HG03039 (cell line): ENCODE results near the gene MUC5AC.
"Not testable (repeated sequence)": the region's sequence is repeated elsewhere in the genome, so short reads cannot be mapped to it uniquely, and the experiment has no call there.

Source experiments
- ATAC-seq: cut with Tn5 transposase; IDR thresholded peaks from one replicate; pipeline ENCODE4 v1.9.1; 2021; ENCODE audit warnings: mild to moderate bottlenecking, moderate library complexity; ENCODE audit not compliant: unreplicated experiment

MUC5AC gene

GRCh38 chr11:1176224-1177019 lies 18.7 kb downstream of the MUC5AC start:
- ATAC-seq, result no peak

GRCh38 chr11:1177020-1177770 lies 19.4 kb downstream of the MUC5AC start:
- ATAC-seq, result no peak

GRCh38 chr11:1177771-1178090 lies 20.0 kb downstream of the MUC5AC start:
- no peak for ATAC-seq

GRCh38 chr11:1178201-1178885 lies 20.6 kb downstream of the MUC5AC start:
- ATAC-seq, result no peak

- no peak for ATAC-seq
Observed at GRCh38 chr11:1178906-1179305, 21.2 kb downstream of the MUC5AC start.

GRCh38 chr11:1179641-1180040 lies 21.9 kb downstream of the MUC5AC start:
- ATAC-seq, result no peak

- no peak for ATAC-seq
Observed at GRCh38 chr11:1180171-1180570, 22.4 kb downstream of the MUC5AC start.

- ATAC-seq, result no peak
Observed at GRCh38 chr11:1180947-1181391, 23.2 kb downstream of the MUC5AC start.

GRCh38 chr11:1181420-1181819 lies 23.7 kb downstream of the MUC5AC start:
- ATAC-seq, result no peak

- no peak for ATAC-seq
Observed at GRCh38 chr11:1181853-1182535, 24.2 kb downstream of the MUC5AC start.

- ATAC-seq, result not testable (repeated sequence)
Observed at GRCh38 chr11:1184139-1184538, 26.4 kb downstream of the MUC5AC start.

GRCh38 chr11:1188451-1189130 lies 30.8 kb downstream of the MUC5AC start:
- not testable (repeated sequence) for ATAC-seq

GRCh38 chr11:1189816-1190215 lies 32.1 kb downstream of the MUC5AC start:
- ATAC-seq, result not testable (repeated sequence)

- ATAC-seq, result not testable (repeated sequence)
Observed at GRCh38 chr11:1191786-1192470, 34.2 kb downstream of the MUC5AC start.

- no peak for ATAC-seq
Observed at GRCh38 chr11:1192741-1193325, 35.1 kb downstream of the MUC5AC start.

GRCh38 chr11:1193326-1194230 lies 35.8 kb downstream of the MUC5AC start:
- no peak for ATAC-seq

GRCh38 chr11:1194231-1194976 lies 36.7 kb downstream of the MUC5AC start:
- ATAC-seq, result no peak
